ENCODE results near the gene RSPRY1. TPM values are rescaled to one million over a fixed set of nuclear protein-coding genes. Genes with fewer than 3 reads are reported as not detected.

The RSPRY1 gene
- 10 to 100 TPM; 24.6 to 30.2 TPM for total RNA-seq

- intact Hi-C loops (cut with DNase I, micrococcal nuclease) = loop anchor here (1.0 to 10.0 kb wide), 17 partner anchors 59 to 1011 kb away; partner anchors contain the start of genes ARL2BP (in 2 of the 2), KATNB1 (in 2 of the 2), CCDC102A (in 1 of the 2) and CIAPIN1 (in 1 of the 2)
- H3K4me3 Mint-ChIP-seq = peak within 1 kb of the TSS; percentile 100
- peak; percentile 99 for DNase-seq
- POLR2A ChIA-PET = interaction anchor here (0.6 to 1.0 kb wide), 13 partner anchors 12 to 563 kb away, joined by 3 to 9 read pairs (median 4); partner anchors contain the start of genes CIAPIN1, COQ9, HERPUD1 and POLR2C
- H3K9me3 Mint-ChIP-seq (ENCODE audit: low read depth) = no peaks in the 10 kb centered on the region
- peak within 1 kb of the TSS; percentile 97 for H3K27ac Mint-ChIP-seq
- peak; percentile 96 for ATAC-seq
- peaks cover 37% of the 10 kb centered on the region for H3K4me1 Mint-ChIP-seq
- CTCF ChIA-PET = interaction anchor here (0.5 to 2.6 kb wide), 15 partner anchors 11 to 732 kb away, joined by 3 to 12 read pairs (median 3); no protein-coding TSS in a partner anchor
- H3K36me3 Mint-ChIP-seq (ENCODE audit: low read depth) = peaks cover 10% of the 10 kb centered on the region
- H3K27me3 Mint-ChIP-seq = no peaks in the 10 kb centered on the region
These were observed at the start of gene RSPRY1, which contains the start of gene PSME3IP1 for GRCh38 chr16:57185945-57186871. TSS of gene RSPRY1 (plus strand) at chr16:57186329. CDS start at chr16:57204659, 18,330 bp downstream. TSS of gene PSME3IP1 (minus strand) at chr16:57186039. CDS start at chr16:57173854, 12,185 bp downstream.

- DNase-seq = no peak
- ATAC-seq = no peak
- H3K27me3 Mint-ChIP-seq = no peaks in the 10 kb centered on the region
- H3K4me1 Mint-ChIP-seq = peaks cover 55% of the 10 kb centered on the region
- no peak overlapping the region for H3K27ac Mint-ChIP-seq
- intact Hi-C loops (cut with DNase I, micrococcal nuclease) = no loop called here
- POLR2A ChIA-PET = interaction anchor here (0.6 kb wide), 1 partner anchor 140 kb away, joined by 3 read pairs; no protein-coding TSS in a partner anchor
- H3K36me3 Mint-ChIP-seq (ENCODE audit: low read depth) = no peaks in the 10 kb centered on the region
- H3K9me3 Mint-ChIP-seq (ENCODE audit: low read depth) = no peaks in the 10 kb centered on the region
- CTCF ChIA-PET = no interaction called here
- no peak overlapping the region for H3K4me3 Mint-ChIP-seq
These were observed 49.1 kb upstream of the RSPRY1 start for GRCh38 chr16:57137043-57137442.

GRCh38 chr16:57137566-57138273 lies 48.4 kb upstream of the RSPRY1 start:
- Mint-ChIP-seq H3K4me3 (no peak overlapping the region), H3K4me1 (peaks cover 57% of the 10 kb centered on the region), H3K27ac (no peak overlapping the region), H3K27me3 (no peaks in the 10 kb centered on the region), H3K9me3 (ENCODE audit: low read depth) (no peaks in the 10 kb centered on the region), H3K36me3 (ENCODE audit: low read depth) (no peaks in the 10 kb centered on the region)
- POLR2A ChIA-PET = no interaction called here
- DNase-seq (no peak), ATAC-seq (no peak)
- CTCF ChIA-PET = no interaction called here
- intact Hi-C loops (cut with DNase I, micrococcal nuclease) = no loop called here

GRCh38 chr16:57138281-57138935 lies 47.7 kb upstream of the RSPRY1 start:
- ChIA-PET POLR2A (no interaction called here), CTCF (interaction anchor here (1.3 kb wide), 1 partner anchor 12 kb away, joined by 4 read pairs; no protein-coding TSS in a partner anchor)
- ATAC-seq = no peak
- no peak overlapping the region for H3K4me3 Mint-ChIP-seq
- intact Hi-C loops (cut with DNase I, micrococcal nuclease) = no loop called here
- no peaks in the 10 kb centered on the region for H3K27me3 Mint-ChIP-seq
- H3K9me3 Mint-ChIP-seq (ENCODE audit: low read depth) = no peaks in the 10 kb centered on the region
- H3K27ac Mint-ChIP-seq = no peak overlapping the region
- H3K36me3 Mint-ChIP-seq (ENCODE audit: low read depth) = no peaks in the 10 kb centered on the region
- DNase-seq = no peak
- H3K4me1 Mint-ChIP-seq = peaks cover 61% of the 10 kb centered on the region

- DNase-seq (no peak), ATAC-seq (no peak)
- H3K4me3 Mint-ChIP-seq = no peak overlapping the region
- H3K9me3 Mint-ChIP-seq (ENCODE audit: low read depth) = no peaks in the 10 kb centered on the region
- POLR2A ChIA-PET = interaction anchor here (1.2 kb wide), 1 partner anchor 11 kb away, joined by 3 read pairs; no protein-coding TSS in a partner anchor
- H3K27ac Mint-ChIP-seq = peak overlapping the region; percentile 88
- CTCF ChIA-PET = interaction anchor here (0.6 to 1.5 kb wide), 3 partner anchors 48 to 90 kb away, joined by 4 to 7 read pairs (median 5); partner anchors contain the start of gene CPNE2
- peaks cover 42% of the 10 kb centered on the region for H3K4me1 Mint-ChIP-seq
- intact Hi-C loops (cut with DNase I, micrococcal nuclease) = no loop called here
- H3K36me3 Mint-ChIP-seq (ENCODE audit: low read depth) = no peaks in the 10 kb centered on the region
- no peaks in the 10 kb centered on the region for H3K27me3 Mint-ChIP-seq
These were observed 45.0 kb upstream of the RSPRY1 start for GRCh38 chr16:57140931-57141668.

GRCh38 chr16:57141822-57142631 lies 44.1 kb upstream of the RSPRY1 start:
- peak overlapping the region; percentile 88 for H3K27ac Mint-ChIP-seq
- peaks cover 39% of the 10 kb centered on the region for H3K4me1 Mint-ChIP-seq
- H3K4me3 Mint-ChIP-seq = peak overlapping the region; percentile 3
- ChIA-PET CTCF (interaction anchor here (0.6 to 1.5 kb wide), 6 partner anchors 10 to 91 kb away, joined by 3 to 7 read pairs (median 4); no protein-coding TSS in a partner anchor), POLR2A (interaction anchor here (1.2 kb wide), 1 partner anchor 10 kb away, joined by 3 read pairs; no protein-coding TSS in a partner anchor)
- peak; percentile 44 for DNase-seq
- no peaks in the 10 kb centered on the region for H3K27me3 Mint-ChIP-seq
- ATAC-seq = peak; percentile 79
- no peaks in the 10 kb centered on the region for H3K9me3 Mint-ChIP-seq (ENCODE audit: low read depth)
- no peaks in the 10 kb centered on the region for H3K36me3 Mint-ChIP-seq (ENCODE audit: low read depth)
- intact Hi-C loops (cut with DNase I, micrococcal nuclease) = no loop called here

- POLR2A ChIA-PET = no interaction called here
- no peaks in the 10 kb centered on the region for H3K27me3 Mint-ChIP-seq
- peaks cover 43% of the 10 kb centered on the region for H3K4me1 Mint-ChIP-seq
- H3K9me3 Mint-ChIP-seq (ENCODE audit: low read depth) = no peaks in the 10 kb centered on the region
- no peak overlapping the region for H3K27ac Mint-ChIP-seq
- DNase-seq (no peak), ATAC-seq (no peak)
- no peak overlapping the region for H3K4me3 Mint-ChIP-seq
- CTCF ChIA-PET = interaction anchor here (0.6 to 1.0 kb wide), 3 partner anchors 9 to 97 kb away, joined by 3 to 4 read pairs (median 3); no protein-coding TSS in a partner anchor
- intact Hi-C loops (cut with DNase I, micrococcal nuclease) = no loop called here
- no peaks in the 10 kb centered on the region for H3K36me3 Mint-ChIP-seq (ENCODE audit: low read depth)
These were observed 42.8 kb upstream of the RSPRY1 start for GRCh38 chr16:57143149-57143921.

- DNase-seq (no peak), ATAC-seq (no peak)
- peaks cover 43% of the 10 kb centered on the region for H3K4me1 Mint-ChIP-seq
- CTCF ChIA-PET = interaction anchor here (0.5 to 1.1 kb wide), 5 partner anchors 11 to 826 kb away, joined by 3 read pairs; no protein-coding TSS in a partner anchor
- intact Hi-C loops (cut with DNase I, micrococcal nuclease) = no loop called here
- H3K9me3 Mint-ChIP-seq (ENCODE audit: low read depth) = no peaks in the 10 kb centered on the region
- no peak overlapping the region for H3K4me3 Mint-ChIP-seq
- H3K36me3 Mint-ChIP-seq (ENCODE audit: low read depth) = no peaks in the 10 kb centered on the region
- no peak overlapping the region for H3K27ac Mint-ChIP-seq
- POLR2A ChIA-PET = no interaction called here
- no peaks in the 10 kb centered on the region for H3K27me3 Mint-ChIP-seq
These were observed 42.1 kb upstream of the RSPRY1 start for GRCh38 chr16:57144027-57144426.

Data from activated CD4-positive, alpha-beta T cell treated with anti-CD3 and anti-CD28 coated beads for 36 hours (primary cell).